ENCODE measurements around the gene ALDH3A2. TPM values are rescaled to one million over a fixed set of nuclear protein-coding genes. Genes with fewer than 3 reads are reported as not detected.
"Not testable (repeated sequence)": the region's sequence is repeated elsewhere in the genome, so short reads cannot be mapped to it uniquely, and the experiment has no call there.

Gene ALDH3A2
- total RNA-seq, 8 experiments from 2014 or later, result 25.6 to 47.2 (median 30.4) TPM

- WGBS, 10 experiments, result 0 to 100% (median 72%) methylated on average over 1 to 5 of the region's 5 CpGs; no CpG with 5 or more reads in 1 of the 10 experiments
- H3K4me3 ChIP-seq, result no peak overlapping the region
- peak in 7 of 8 experiments; percentile 23 to 98 (median 57) for ATAC-seq (replicated peaks in 6 of 8)
- in situ Hi-C loops (cut with MboI; ENCODE audit: low pct_unique_long_range_greater_than_20kb in 2 of 9, low sequenced_read_pairs in 9 of 9, unreplicated experiment in 9 of 9), result no loop called here
- no peak overlapping the region for H3K27ac ChIP-seq
- H3K4me1 ChIP-seq (replicated peaks in 1 of 2), result peaks cover 0 to 3% of the 10 kb centered on the region in 2 donors
Measured at GRCh38 chr17:19672009-19672750, 23.6 kb downstream of the ALDH3A2 start.

- H3K4me1 ChIP-seq (replicated peaks in 1 of 2), result peaks cover 0 to 3% of the 10 kb centered on the region in 2 donors
- no peak overlapping the region for H3K4me3 ChIP-seq
- no peak overlapping the region for H3K27ac ChIP-seq
- ATAC-seq (replicated peaks in 6 of 8), result no peak
- in situ Hi-C loops (cut with MboI; ENCODE audit: low pct_unique_long_range_greater_than_20kb in 2 of 9, low sequenced_read_pairs in 9 of 9, unreplicated experiment in 9 of 9), result no loop called here
- 80 to 100% (median 88%) methylated on average over 1 to 2 of the region's 3 CpGs; no CpG with 5 or more reads in 4 of the 10 experiments for WGBS, 10 experiments
Measured at GRCh38 chr17:19673623-19674022, 25.1 kb downstream of the ALDH3A2 start.

GRCh38 chr17:19676896-19677295 is 28.3 kb downstream of the ALDH3A2 start:
- WGBS, 10 experiments, result 75 to 100% (median 96%) methylated on average over 1 to 4 of the region's 4 CpGs; no CpG with 5 or more reads in 3 of the 10 experiments
- H3K27ac ChIP-seq, result no peak overlapping the region
- no peak overlapping the region for H3K4me3 ChIP-seq
- no peaks in the 10 kb centered on the region for H3K4me1 ChIP-seq (replicated peaks in 1 of 2)
- in situ Hi-C loops (cut with MboI; ENCODE audit: low pct_unique_long_range_greater_than_20kb in 2 of 9, low sequenced_read_pairs in 9 of 9, unreplicated experiment in 9 of 9), result no loop called here
- no peak for ATAC-seq (replicated peaks in 6 of 8)

DNA sequence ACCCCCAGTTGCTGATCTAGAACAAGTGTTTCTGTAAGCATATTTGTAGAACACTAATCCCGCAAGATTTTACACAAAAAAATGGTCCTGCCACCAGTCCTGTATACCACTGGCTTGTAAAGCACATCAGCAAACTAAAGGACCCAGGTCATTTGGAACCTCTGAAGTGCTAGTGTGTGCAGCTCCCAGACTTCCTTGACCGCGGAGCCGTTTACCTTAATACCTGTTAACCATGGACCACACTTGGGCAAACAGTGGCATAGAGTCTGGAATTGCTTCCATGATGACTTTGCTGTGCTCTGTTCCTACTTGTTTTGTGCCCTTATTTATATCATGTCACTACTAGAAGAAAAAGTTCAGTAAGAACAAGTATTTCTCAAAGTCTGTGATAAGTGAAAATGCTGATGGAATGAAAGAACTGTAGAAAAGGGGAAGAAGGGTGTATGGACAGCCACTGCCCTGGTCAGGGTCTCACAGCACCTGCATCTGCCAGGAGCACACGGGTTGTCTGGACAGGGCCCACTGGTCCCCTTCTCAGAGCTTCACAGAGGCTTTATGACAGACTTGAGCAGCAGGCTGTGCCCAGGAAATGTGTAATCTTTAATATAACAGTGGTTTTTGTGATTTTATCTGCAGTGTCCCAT is 29.3 kb downstream of the ALDH3A2 start:
- ATAC-seq (replicated peaks in 6 of 8), result no peak
- Histone ChIP-seq H3K4me1 (replicated peaks in 1 of 2) (no peaks in the 10 kb centered on the region), H3K4me3 (no peak overlapping the region), H3K27ac (no peak overlapping the region)
- WGBS, 10 experiments, result 40 to 100% (median 96%) methylated on average over 1 to 4 of the region's 5 CpGs; no CpG with 5 or more reads in 2 of the 10 experiments
- in situ Hi-C loops (cut with MboI; ENCODE audit: low pct_unique_long_range_greater_than_20kb in 2 of 9, low sequenced_read_pairs in 9 of 9, unreplicated experiment in 9 of 9), result no loop called here

DNA sequence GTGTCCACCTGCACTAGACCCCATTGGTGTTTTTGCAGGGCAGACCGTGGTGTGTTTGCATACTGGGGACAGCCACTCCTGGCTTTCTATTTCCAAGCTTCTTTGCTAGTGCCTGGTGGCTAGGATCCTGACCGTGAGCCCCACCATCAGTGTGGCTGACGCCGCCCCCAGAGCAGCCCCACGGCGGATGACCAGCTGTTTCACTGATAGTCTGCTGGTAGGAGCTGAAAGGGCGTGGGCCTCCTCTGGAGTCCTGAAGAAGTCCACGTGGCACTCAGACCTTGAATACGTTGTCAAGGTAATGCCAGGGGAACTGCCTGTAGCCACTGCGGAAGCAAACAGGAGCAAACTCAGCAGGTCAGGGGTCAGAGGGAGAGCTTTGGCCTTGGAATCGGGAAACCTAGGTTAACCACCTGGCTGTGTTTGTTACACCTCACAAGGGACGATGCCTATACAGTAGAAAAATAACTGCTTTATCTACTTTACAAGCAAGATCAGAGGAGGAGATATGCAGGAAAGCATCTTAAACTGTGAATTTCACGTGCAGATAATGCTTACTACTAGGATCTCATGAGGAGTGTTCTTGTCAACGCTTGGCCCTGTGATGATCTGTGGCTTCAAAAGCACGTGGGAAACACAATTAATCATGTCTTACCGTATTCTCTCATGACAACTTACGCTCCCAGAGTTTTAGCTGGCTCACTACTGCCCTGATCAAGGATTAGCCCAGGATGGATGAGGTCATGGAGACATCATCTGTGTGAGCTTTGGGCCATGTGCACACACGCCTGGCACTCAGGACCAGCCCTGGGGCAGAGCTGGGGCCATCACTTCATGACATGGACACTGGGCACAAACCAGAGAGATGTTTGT is 30.3 kb downstream of the ALDH3A2 start:
- Histone ChIP-seq H3K27ac (no peak overlapping the region), H3K4me1 (replicated peaks in 1 of 2) (no peaks in the 10 kb centered on the region), H3K4me3 (no peak overlapping the region)
- WGBS, 10 experiments, result 40 to 100% (median 89%) methylated on average over 1 to 11 of the region's 18 CpGs; no CpG with 5 or more reads in 3 of the 10 experiments
- ATAC-seq (replicated peaks in 6 of 8), result peak in 3 of 8 experiments; percentile 54 to 91 (median 87)
- in situ Hi-C loops (cut with MboI; ENCODE audit: low pct_unique_long_range_greater_than_20kb in 2 of 9, low sequenced_read_pairs in 9 of 9, unreplicated experiment in 9 of 9), result no loop called here

DNA sequence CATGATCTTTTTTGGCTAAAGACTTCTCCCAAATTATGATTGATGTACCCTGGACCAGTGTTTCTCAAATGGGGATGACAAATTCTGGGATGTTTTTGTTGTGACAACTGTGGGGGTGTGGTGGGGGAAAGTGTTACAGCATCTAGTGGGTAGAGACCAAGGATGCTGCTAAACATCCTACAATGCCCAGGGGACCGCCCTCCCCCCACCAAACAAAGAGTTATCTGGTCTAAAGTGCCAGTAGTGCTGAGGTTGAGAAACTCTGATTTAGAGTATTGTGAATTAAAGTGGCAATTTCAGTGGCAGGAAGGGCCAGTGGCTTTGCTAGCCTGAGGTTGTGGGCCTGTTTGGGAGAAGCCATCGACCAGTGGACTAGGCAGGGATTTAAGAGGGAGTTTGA is 34.6 kb downstream of the ALDH3A2 start:
- no peak overlapping the region for H3K27ac ChIP-seq
- H3K4me1 ChIP-seq (replicated peaks in 1 of 2), result no peaks in the 10 kb centered on the region
- no peak for ATAC-seq (replicated peaks in 6 of 8)
- in situ Hi-C loops (cut with MboI; ENCODE audit: low pct_unique_long_range_greater_than_20kb in 2 of 9, low sequenced_read_pairs in 9 of 9, unreplicated experiment in 9 of 9), result no loop called here
- WGBS, 10 experiments, result 43 to 100% (median 83%) methylated on average over 1 to 2 of the region's 2 CpGs; no CpG with 5 or more reads in 3 of the 10 experiments
- H3K4me3 ChIP-seq, result no peak overlapping the region

GRCh38 chr17:19684909-19685580 is 36.5 kb downstream of the ALDH3A2 start:
- H3K4me1 ChIP-seq (replicated peaks in 1 of 2); H3K4me3 ChIP-seq; ATAC-seq (replicated peaks in 6 of 8); H3K27ac ChIP-seq; in situ Hi-C loops (cut with MboI; ENCODE audit: low pct_unique_long_range_greater_than_20kb in 2 of 9, low sequenced_read_pairs in 9 of 9, unreplicated experiment in 9 of 9): not testable (repeated sequence)
- 60 to 100% (median 98%) methylated on average over 1 to 3 of the region's 32 CpGs; no CpG with 5 or more reads in 4 of the 10 experiments for WGBS, 10 experiments

- in situ Hi-C loops (cut with MboI; ENCODE audit: low pct_unique_long_range_greater_than_20kb in 2 of 9, low sequenced_read_pairs in 9 of 9, unreplicated experiment in 9 of 9), result no loop called here
- 69 to 100% (median 93%) methylated on average over 1 to 2 of the region's 2 CpGs; no CpG with 5 or more reads in 1 of the 10 experiments for WGBS, 10 experiments
Measured at GRCh38 chr17:19686400-19687090, 38.0 kb downstream of the ALDH3A2 start.

DNA sequence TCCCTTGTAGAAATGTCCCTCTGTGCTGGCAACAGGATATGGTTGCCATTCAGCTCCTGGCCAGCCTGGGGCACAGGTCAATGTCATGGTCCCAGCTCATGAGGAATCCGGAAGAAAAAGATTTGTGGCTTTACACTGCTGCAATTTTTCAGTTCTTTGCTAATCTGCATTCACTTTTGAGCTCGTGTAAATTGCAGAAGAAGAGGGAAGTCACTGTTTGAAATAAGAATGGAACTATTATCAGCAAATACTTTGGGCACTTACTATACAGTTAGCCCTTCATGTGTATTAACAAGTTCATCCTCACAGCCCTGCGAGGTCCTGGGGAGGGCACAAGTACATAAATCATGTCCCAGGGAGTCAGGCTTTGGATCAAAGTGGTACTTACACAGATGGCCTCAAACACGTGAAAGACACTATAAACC is 53.7 kb downstream of the ALDH3A2 start:
- no peak overlapping the region for H3K27ac ChIP-seq
- 17 to 89% (median 46%) methylated on average over 1 to 4 of the region's 4 CpGs; no CpG with 5 or more reads in 2 of the 10 experiments for WGBS, 10 experiments

More at GRCh38 chr17:19686400-19687090, 38.0 kb downstream of the ALDH3A2 start:
- ATAC-seq (replicated peaks in 6 of 8), result no peak
- no peak overlapping the region for H3K27ac ChIP-seq
- H3K4me3 ChIP-seq, result no peak overlapping the region
- H3K4me1 ChIP-seq (replicated peaks in 1 of 2), result no peaks in the 10 kb centered on the region

DNA sequence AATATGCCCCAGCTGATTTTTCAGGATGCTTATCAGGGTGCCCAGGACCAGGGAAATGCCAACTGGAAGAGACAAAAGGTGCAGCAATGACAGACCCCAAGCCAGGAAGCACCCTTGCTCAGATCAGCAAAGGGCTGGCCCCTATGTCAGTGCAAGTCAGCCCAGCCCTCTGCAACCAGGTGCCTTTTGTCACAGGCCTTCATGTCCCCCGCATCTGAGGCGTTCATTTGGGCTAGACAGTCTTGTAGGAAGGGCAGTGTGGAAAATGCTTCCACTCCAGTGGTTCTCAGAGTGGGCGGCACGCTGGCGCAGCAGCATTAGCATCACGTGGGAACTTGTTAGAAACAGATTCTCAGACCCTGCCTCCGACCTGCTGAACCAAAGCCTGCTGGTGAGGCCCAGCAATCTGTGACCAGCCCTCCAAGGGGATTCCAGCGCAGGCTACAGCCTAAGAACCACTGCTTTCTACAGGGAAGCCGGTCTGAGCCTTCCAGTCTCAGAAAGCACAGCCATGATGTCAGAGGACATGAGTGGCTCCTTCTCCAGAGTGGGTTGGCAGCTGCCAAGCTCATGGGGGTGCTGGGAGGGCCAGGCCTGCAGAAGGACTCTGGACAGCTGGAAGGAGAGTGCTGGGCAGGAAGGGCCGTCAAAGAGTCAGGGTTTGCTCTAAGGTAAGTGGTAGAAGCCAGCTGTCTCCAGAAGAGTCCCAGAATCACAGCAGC is 54.7 kb downstream of the ALDH3A2 start:
- WGBS, 10 experiments, result 30 to 90% (median 63%) methylated on average over 1 to 4 of the region's 10 CpGs; no CpG with 5 or more reads in 6 of the 10 experiments
- Histone ChIP-seq H3K27ac (no peak overlapping the region), H3K4me1 (replicated peaks in 1 of 2) (peaks cover 27 to 33% of the 10 kb centered on the region in 2 donors), H3K4me3 (no peak overlapping the region)
- ATAC-seq (replicated peaks in 6 of 8), result peak in 4 of 8 experiments; percentile 24 to 39 (median 33)
- in situ Hi-C loops (cut with MboI; ENCODE audit: low pct_unique_long_range_greater_than_20kb in 2 of 9, low sequenced_read_pairs in 9 of 9, unreplicated experiment in 9 of 9), result no loop called here

More for the DNA sequence above, 53.7 kb downstream of the ALDH3A2 start:
- in situ Hi-C loops (cut with MboI; ENCODE audit: low pct_unique_long_range_greater_than_20kb in 2 of 9, low sequenced_read_pairs in 9 of 9, unreplicated experiment in 9 of 9), result no loop called here
- H3K4me1 ChIP-seq (replicated peaks in 1 of 2), result peaks cover 27 to 32% of the 10 kb centered on the region in 2 donors
- peak in 3 of 8 experiments; percentile 37 to 50 (median 44) for ATAC-seq (replicated peaks in 6 of 8)
- H3K4me3 ChIP-seq, result no peak overlapping the region

DNA sequence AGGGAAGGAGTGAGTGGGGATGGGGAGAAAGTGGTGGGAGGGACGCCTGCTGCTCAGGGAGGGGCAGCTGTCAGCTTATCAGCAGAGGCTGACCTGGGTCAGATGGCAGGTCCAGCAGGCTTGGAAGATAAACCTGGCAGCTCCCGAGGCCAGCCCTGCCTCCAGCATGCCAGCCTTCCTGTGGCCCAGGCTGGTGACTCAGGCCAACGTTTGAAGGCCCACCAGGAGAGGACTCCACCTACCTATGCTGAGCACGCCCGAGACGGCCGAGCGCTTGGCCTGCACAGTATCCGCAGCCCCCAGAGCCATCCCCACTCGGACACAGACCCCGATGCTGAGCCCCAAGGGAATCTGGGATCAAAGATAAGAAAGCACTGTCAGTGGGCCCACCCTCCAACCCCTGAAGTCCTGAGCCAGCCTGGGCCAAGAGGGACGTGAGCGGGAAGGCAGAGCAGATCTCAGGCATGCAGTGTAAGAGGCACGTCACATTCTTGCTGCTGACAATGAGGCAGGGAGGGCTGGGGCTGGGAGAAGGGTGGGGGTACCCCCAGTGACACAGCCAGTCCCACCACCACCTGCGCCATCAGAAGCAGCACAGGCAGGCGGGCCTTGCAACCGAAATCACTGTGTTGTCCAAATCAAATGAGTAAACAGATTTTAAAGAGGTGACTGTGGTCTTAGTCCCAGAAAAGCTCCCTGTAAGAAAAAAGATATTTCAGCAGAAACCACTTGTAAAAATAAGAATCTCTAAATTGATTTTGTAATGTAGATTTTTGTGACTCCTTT is 55.5 kb downstream of the ALDH3A2 start:
- WGBS, 10 experiments, result 65 to 100% (median 90%) methylated on average over 2 of the region's 17 CpGs; no CpG with 5 or more reads in 7 of the 10 experiments
- Histone ChIP-seq H3K4me1 (replicated peaks in 1 of 2) (peaks cover 27 to 33% of the 10 kb centered on the region in 2 donors), H3K27ac (no peak overlapping the region), H3K4me3 (no peak overlapping the region)
- in situ Hi-C loops (cut with MboI; ENCODE audit: low pct_unique_long_range_greater_than_20kb in 2 of 9, low sequenced_read_pairs in 9 of 9, unreplicated experiment in 9 of 9), result no loop called here
- peak in 5 of 8 experiments; percentile 36 to 54 (median 53) for ATAC-seq (replicated peaks in 6 of 8)
